Right atrium auricular region (tissue), 2 donors: ENCODE measurements around the gene ACVR2B. TPM values are rescaled to one million over a fixed set of nuclear protein-coding genes. Genes with fewer than 3 reads are reported as not detected.
"Not testable (repeated sequence)": the region's sequence is repeated elsewhere in the genome, so short reads cannot be mapped to it uniquely, and the experiment has no call there.

Source experiments
- DNase-seq: peaks from one replicate; pipeline ENCODE4 v3.0.0-alpha.2; 2019; ENCODE audit warnings: low spot score
- H3K27ac ChIP-seq, 2 donors: fragments of 200-600 bp; sonication (generic); 1 replicate in 1 of 2; 2 replicates in 1 of 2; pipeline ENCODE4 v1.5.1; 2016 to 2019
- H3K27me3 ChIP-seq, 2 donors: fragments of 200-600 bp; sonication (generic); one replicate each; pipeline versions ENCODE4 v1.5.1 to v1.6.0; 2017 to 2019
- H3K36me3 ChIP-seq: fragments of 200-600 bp; sonication (generic); one replicate; pipeline ENCODE4 v1.5.1; 2016
- H3K4me1 ChIP-seq, 2 donors: fragments of 200-600 bp; sonication (generic); one replicate each; pipeline versions ENCODE4 v1.5.1 to v1.6.0; 2017 to 2019
- H3K4me3 ChIP-seq, 2 donors: fragments of 200-600 bp; sonication (generic); 1 replicate in 1 of 2; 2 replicates in 1 of 2; pipeline ENCODE4 v1.5.1; 2017 to 2019; ENCODE audit warnings: mild to moderate bottlenecking in 1 of 2, moderate library complexity in 1 of 2
- H3K9me3 ChIP-seq, 2 donors: fragments of 200-600 bp; sonication (generic); one replicate each; pipeline ENCODE4 v1.5.1; 2019
- CTCF ChIP-seq, 2 donors: fragments of 200-600 bp; sonication (generic); IDR thresholded peaks; one replicate each; pipeline ENCODE4 v1.5.1; 2019; ENCODE audit warnings: antibody characterized with exemption in 2 of 2
- total RNA-seq, 2 donors: library from RNA; depleted of rRNA; stranded (reverse); fragments of >200 nt; gene quantifications; one replicate each; pipeline ENCODE4 v1.1.0, GENCODE V29; 2016

Gene ACVR2B
- 1 to 10 TPM; 3.9 to 6.0 TPM for total RNA-seq

DNA sequence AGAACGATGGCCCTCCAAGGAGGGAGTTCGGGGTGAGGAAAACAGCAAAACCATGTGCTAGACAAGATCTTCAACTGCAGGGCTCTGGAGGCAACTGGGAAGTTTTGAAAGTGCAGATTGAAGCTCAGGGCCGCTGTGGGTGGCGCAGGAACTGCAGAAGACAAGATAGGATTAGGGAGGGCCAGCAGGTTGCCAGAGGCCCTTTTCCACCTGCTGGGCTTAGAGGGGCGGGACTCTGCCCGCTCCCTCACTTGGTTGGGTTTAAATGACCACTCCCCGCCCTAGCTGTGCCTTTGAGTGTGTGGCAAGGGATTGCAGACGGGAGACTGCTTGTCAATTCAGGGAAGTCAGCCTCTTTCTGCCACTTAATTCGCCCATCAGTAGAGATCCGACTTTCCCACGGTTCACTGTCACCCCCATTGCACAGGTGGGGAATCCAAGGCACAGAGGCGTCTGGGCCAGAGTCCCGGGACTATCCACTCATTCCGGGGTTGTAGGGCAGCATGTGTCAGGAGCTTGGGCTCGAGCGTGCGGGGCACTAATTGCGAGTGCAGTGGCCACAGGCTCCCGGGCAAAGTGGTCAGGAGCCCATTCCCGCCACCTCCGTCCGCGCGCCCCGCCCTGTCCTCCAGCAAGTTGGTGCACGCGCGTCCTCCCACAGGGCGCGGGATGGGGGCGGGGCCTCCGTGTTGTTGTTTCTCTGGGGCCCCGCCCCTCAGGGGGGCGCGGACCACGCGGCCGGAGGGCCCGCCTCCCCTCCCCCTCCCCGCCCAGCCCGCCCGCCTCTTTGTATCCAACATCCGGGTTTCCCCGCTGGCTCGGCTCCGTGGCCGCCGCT is at the start of gene ACVR2B:
Gene ACVR2B (plus strand): TSS at position 816 of the 838 bp plus-strand sequence. CDS start 433 bp downstream, outside the sequence.
- DNase-seq = peak; percentile 85
- Histone ChIP-seq H3K27ac (peak within 1 kb of the TSS; percentile 72 to 80), H3K27me3 (no peaks in the 10 kb centered on the region)

GRCh38 chr3:38404286-38404685 is 49.4 kb upstream of the ACVR2B start:
- Histone ChIP-seq H3K27me3 (no peaks in the 10 kb centered on the region), H3K9me3 (no peaks in the 10 kb centered on the region), H3K4me1 (no peaks in the 10 kb centered on the region), H3K27ac (no peak overlapping the region), H3K4me3 (no peak overlapping the region), H3K36me3 (no peaks in the 10 kb centered on the region)
- no peak for TF ChIP-seq CTCF (IDR thresholded peaks at IDR 0.05)
- peak; percentile 70 for DNase-seq

More for the DNA sequence above, at the start of gene ACVR2B:
- Histone ChIP-seq H3K9me3 (no peaks in the 10 kb centered on the region), H3K4me3 (peak within 1 kb of the TSS; percentile 73 to 77), H3K4me1 (peaks cover 0 to 27% of the 10 kb centered on the region in 2 donors), H3K36me3 (no peaks in the 10 kb centered on the region)
- TF ChIP-seq CTCF (IDR thresholded peaks at IDR 0.05) = no peak

DNA sequence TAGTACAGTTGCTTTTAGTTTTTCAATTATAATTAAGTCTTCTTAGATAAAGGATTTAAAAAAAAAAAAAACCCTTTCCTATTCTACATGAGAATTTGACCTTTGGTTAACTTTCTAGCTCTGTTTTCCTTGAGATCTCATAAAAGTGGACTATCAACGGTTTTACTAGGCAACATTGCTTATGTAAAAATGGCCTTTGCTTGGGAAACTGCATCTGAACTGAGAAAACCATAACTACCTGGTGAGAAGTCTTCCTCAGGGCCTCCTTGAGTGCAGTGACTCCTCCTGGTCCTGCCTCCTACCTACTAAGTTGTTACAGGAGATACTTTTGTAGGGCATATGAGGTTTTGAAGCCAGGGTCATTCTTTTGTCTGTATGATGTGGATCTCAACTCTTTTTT is 42.1 kb upstream of the ACVR2B start:
- Histone ChIP-seq H3K27me3 (no peaks in the 10 kb centered on the region), H3K4me3 (no peak overlapping the region), H3K9me3 (no peaks in the 10 kb centered on the region), H3K27ac (no peak overlapping the region), H3K4me1 (no peaks in the 10 kb centered on the region), H3K36me3 (no peaks in the 10 kb centered on the region)
- no peak for DNase-seq
- no peak for TF ChIP-seq CTCF (IDR thresholded peaks at IDR 0.05)

GRCh38 chr3:38420758-38421157 is 32.9 kb upstream of the ACVR2B start:
- not testable (repeated sequence) for DNase-seq, H3K27ac ChIP-seq, H3K9me3 ChIP-seq, H3K36me3 ChIP-seq, H3K4me3 ChIP-seq, H3K27me3 ChIP-seq, H3K4me1 ChIP-seq

DNA sequence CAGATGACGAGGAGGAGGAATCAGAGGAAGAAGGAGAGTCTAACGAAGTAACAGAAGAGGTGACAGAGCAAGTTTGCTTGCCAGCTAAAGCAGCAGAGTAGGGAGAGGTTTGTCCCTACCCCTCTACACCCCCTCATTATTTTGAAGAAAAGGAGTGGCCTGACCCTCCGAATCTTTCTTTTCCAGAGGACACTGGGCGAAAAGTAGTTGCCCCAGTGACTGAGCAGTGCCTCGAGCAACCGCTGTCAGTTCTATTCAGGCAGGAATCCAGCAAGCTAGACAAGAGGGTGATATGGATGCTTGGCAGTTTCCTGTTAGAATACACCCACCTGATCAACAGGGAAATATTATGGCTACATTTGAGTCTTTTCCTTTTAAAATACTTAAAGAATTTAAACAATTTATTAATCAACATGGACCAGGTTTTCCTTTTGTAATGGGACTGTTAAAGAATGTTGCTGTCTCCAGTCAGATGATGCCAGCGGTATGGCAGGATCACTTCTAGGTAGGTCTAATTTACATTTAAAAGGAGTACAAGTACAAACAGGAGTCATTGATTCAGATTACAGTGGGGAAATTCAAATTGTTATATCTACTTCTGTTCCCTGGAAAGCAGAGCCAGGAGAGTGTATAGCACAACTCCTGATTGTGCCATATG is 31.9 kb upstream of the ACVR2B start:
- no peaks in the 10 kb centered on the region for H3K9me3 ChIP-seq
- TF ChIP-seq CTCF (IDR thresholded peaks at IDR 0.05) = no peak
- no peaks in the 10 kb centered on the region for H3K4me1 ChIP-seq
- no peaks in the 10 kb centered on the region for H3K36me3 ChIP-seq
- H3K27ac ChIP-seq = no peak overlapping the region
- no peaks in the 10 kb centered on the region for H3K27me3 ChIP-seq
- no peak for DNase-seq
- no peak overlapping the region for H3K4me3 ChIP-seq

DNA sequence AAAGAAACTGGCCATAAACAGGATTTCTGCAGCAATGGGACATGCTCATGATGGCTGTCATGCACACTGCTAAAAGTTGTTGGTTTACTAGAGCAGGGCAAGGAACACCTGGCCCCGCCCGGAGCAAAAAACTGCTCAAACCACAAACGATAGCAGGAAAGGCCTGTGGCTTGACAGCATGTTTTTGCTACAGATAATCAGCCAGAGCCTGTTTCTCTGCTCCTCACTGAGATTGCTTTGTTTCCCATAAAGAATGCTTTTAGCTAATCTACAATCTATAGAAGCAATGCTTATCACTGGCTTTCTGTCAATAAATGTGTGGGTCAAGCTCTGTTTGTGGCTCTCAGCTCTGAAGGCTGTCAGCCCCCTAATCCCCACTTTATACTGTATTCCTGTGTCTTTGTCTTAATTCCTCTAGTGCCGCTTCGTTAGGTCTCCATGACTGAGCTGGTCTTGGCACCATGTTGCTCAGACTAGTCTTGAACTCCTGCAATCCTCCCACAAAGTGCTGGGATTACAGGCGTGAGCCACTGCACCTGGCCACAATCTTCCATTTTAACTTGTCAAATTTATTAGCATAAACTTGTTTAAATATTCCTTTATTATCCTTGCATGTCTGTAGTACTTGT is 26.8 kb upstream of the ACVR2B start:
- H3K27me3 ChIP-seq, H3K36me3 ChIP-seq, DNase-seq, H3K9me3 ChIP-seq, H3K4me1 ChIP-seq, H3K4me3 ChIP-seq, H3K27ac ChIP-seq: not testable (repeated sequence)

GRCh38 chr3:38432871-38433658 is 20.6 kb upstream of the ACVR2B start:
- H3K4me3 ChIP-seq, H3K36me3 ChIP-seq, H3K4me1 ChIP-seq, H3K27ac ChIP-seq, H3K27me3 ChIP-seq, DNase-seq: not testable (repeated sequence)
- H3K9me3 ChIP-seq = peaks cover 12 to 18% of the 10 kb centered on the region in 2 donors

DNA sequence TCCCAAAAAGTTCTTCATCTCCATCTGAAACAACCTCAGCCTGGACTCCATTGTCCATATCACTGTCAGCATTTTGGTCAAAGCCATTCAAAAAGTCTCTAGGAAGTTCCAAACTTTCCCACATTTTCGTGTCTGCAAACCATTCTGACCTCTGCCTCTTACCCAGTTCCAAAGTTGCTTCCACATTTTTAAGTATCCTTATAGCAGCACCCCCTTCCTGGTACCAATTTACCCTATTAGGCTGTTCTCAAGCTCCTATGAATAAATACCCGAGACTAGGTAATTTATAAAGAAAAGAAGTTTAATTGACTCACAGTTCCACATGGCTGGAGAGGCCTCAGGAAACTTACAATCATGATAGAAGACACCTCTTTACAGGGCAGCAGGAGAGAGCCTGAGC is 20.0 kb upstream of the ACVR2B start:
- peaks cover 12 to 21% of the 10 kb centered on the region in 2 donors for H3K9me3 ChIP-seq
- not testable (repeated sequence) for H3K4me3 ChIP-seq, H3K27ac ChIP-seq

GRCh38 chr3:38438436-38439069 is 15.1 kb upstream of the ACVR2B start:
- not testable (repeated sequence) for H3K36me3 ChIP-seq, H3K4me3 ChIP-seq, H3K27ac ChIP-seq, H3K27me3 ChIP-seq, H3K4me1 ChIP-seq, DNase-seq
- H3K9me3 ChIP-seq = peaks cover 1 to 15% of the 10 kb centered on the region in 2 donors

More for the DNA sequence above, 20.0 kb upstream of the ACVR2B start:
- not testable (repeated sequence) for H3K36me3 ChIP-seq, H3K27me3 ChIP-seq, H3K4me1 ChIP-seq, DNase-seq
